ENCODE data around the gene KSR2. TPM values are rescaled to one million over a fixed set of nuclear protein-coding genes. Genes with fewer than 3 reads are reported as not detected.

Gene KSR2
- total RNA-seq, 1 experiment from 2014 or later: 1.3 TPM

GRCh38 chr12:117718141-117718540, 250.6 kb downstream of the KSR2 start:
- Histone ChIP-seq H3K23me2 (ENCODE audit: insufficient read length, low read depth, low read length, poor library complexity, severe bottlenecking) (no peaks in the 10 kb centered on the region), H4K5ac (ENCODE audit: insufficient read length, low read depth, low read length) (no peak overlapping the region), H3K79me1 (ENCODE audit: insufficient read depth, low read depth, low read length, poor library complexity, severe bottlenecking) (no peaks in the 10 kb centered on the region), H3K4ac (ENCODE audit: low read depth, low read length) (no peak overlapping the region), H4K91ac (ENCODE audit: insufficient read length, low read depth, low read length) (no peak overlapping the region), H2BK15ac (ENCODE audit: low read depth, low read length) (no peak overlapping the region), H3K9ac (ENCODE audit: extremely low read depth, insufficient read length, low read length) (no peak overlapping the region), H3K4me2 (ENCODE audit: insufficient read depth, insufficient read length, low read length) (no peak overlapping the region), H4K20me1 (ENCODE audit: control insufficient read depth, insufficient read depth, insufficient read length) (no peaks in the 10 kb centered on the region), H3K18ac (ENCODE audit: insufficient read length, low read depth, low read length) (no peak overlapping the region), H2BK20ac (ENCODE audit: low read depth, low read length, poor library complexity, severe bottlenecking) (no peak overlapping the region), H2BK12ac (ENCODE audit: insufficient read length, low read depth, low read length) (no peak overlapping the region), H3K27me3 (ENCODE audit: insufficient read depth, low read length) (no peaks in the 10 kb centered on the region), H3K9me3 (ENCODE audit: control insufficient read depth, low read depth, low read length) (no peaks in the 10 kb centered on the region), H3K23ac (ENCODE audit: insufficient read length, low read depth, low read length) (no peak overlapping the region), H2BK5ac (ENCODE audit: insufficient read length, low read length) (no peak overlapping the region), H2AK5ac (ENCODE audit: insufficient read length, low read length) (no peak overlapping the region), H3K14ac (ENCODE audit: insufficient read depth, low read length) (no peak overlapping the region; the same call in 1 of the 2 replicates), H2AFZ (ENCODE audit: low read length) (no peak overlapping the region), H3K56ac (ENCODE audit: insufficient read length, low read depth, low read length) (no peak overlapping the region), H2BK120ac (ENCODE audit: low read depth, low read length, poor library complexity, severe bottlenecking) (no peak overlapping the region), H3K4me1 (ENCODE audit: insufficient read depth, low read length) (no peaks in the 10 kb centered on the region), H3T11ph (ENCODE audit: low read length) (no peak overlapping the region), H4K8ac (replicated peaks; ENCODE audit: insufficient read length, low read depth, low read length) (no peak overlapping the region), H3K79me2 (ENCODE audit: insufficient read depth, low read length) (no peaks in the 10 kb centered on the region), H3K27ac (ENCODE audit: insufficient read length, low read depth, low read length) (no peak overlapping the region)
- TF ChIP-seq, protein P1, sequence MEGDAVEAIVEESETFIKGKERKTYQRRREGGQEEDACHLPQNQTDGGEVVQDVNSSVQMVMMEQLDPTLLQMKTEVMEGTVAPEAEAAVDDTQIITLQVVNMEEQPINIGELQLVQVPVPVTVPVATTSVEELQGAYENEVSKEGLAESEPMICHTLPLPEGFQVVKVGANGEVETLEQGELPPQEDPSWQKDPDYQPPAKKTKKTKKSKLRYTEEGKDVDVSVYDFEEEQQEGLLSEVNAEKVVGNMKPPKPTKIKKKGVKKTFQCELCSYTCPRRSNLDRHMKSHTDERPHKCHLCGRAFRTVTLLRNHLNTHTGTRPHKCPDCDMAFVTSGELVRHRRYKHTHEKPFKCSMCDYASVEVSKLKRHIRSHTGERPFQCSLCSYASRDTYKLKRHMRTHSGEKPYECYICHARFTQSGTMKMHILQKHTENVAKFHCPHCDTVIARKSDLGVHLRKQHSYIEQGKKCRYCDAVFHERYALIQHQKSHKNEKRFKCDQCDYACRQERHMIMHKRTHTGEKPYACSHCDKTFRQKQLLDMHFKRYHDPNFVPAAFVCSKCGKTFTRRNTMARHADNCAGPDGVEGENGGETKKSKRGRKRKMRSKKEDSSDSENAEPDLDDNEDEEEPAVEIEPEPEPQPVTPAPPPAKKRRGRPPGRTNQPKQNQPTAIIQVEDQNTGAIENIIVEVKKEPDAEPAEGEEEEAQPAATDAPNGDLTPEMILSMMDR (conservative IDR thresholded peaks at IDR 0.05): no peak
- WGBS (ENCODE audit: extremely low coverage, insufficient read length, low lambda C conversion rate): no CpG with 5 or more reads among the region's 1 CpG
- no peaks in the 10 kb centered on the region; the same call in 1 of the 2 replicates for H3K27me3 Mint-ChIP-seq (ENCODE audit: low read depth)
- no peaks in the 10 kb centered on the region for H3K9me3 Mint-ChIP-seq
- H3K27ac Mint-ChIP-seq: no peak overlapping the region
- H3K36me3 Mint-ChIP-seq (ENCODE audit: insufficient read depth in 1 of 3, low read depth in 3 of 3): no peaks in the 10 kb centered on the region
- H3K4me1 Mint-ChIP-seq: peaks cover 9% of the 10 kb centered on the region in 2 experiments; a peak in 3 of 4 replicates
- no peak overlapping the region for H3K4me3 Mint-ChIP-seq
- DNase-seq: no peak

All from H9 (cell line).